Prostate gland (tissue), 2 donors: ENCODE results near the gene BRD7. TPM values are rescaled to one million over a fixed set of nuclear protein-coding genes. Genes with fewer than 3 reads are reported as not detected.

Experiments
- DNase-seq: peaks from one replicate; pipeline ENCODE4 v3.0.0-alpha.2; 2019; ENCODE audit warnings: low spot score
- H3K27ac ChIP-seq, 2 donors: fragments of 200-600 bp; sonication (generic); 2 replicates each; pipeline ENCODE4 v1.5.1; 2017 to 2019
- H3K27me3 ChIP-seq: fragments of 200-600 bp; sonication (generic); replicated peaks from 2 replicates; pipeline ENCODE4 v1.5.1; 2019; ENCODE audit not compliant: insufficient read depth
- H3K36me3 ChIP-seq, 2 donors: fragments of 200-600 bp; sonication (generic); 1 replicate in 1 of 2; 2 replicates in 1 of 2; pipeline versions ENCODE4 v1.5.1 to v1.8.1; 2017 to 2019
- H3K4me1 ChIP-seq: fragments of 200-600 bp; sonication (generic); replicated peaks from 2 replicates; pipeline ENCODE4 v1.5.1; 2019
- H3K4me3 ChIP-seq, 2 donors: fragments of 200-600 bp; sonication (generic); 2 replicates each; pipeline ENCODE4 v1.5.1; 2017 to 2019
- H3K9me3 ChIP-seq: fragments of 200-600 bp; sonication (generic); 2 replicates; pipeline ENCODE4 v1.5.1; 2017
- POLR2A ChIP-seq: fragments of 450-650 bp; IDR thresholded peaks from one replicate; pipeline ENCODE4 v1.6.1; 2016; ENCODE audit warnings: antibody characterized with exemption, mild to moderate bottlenecking
- POLR2AphosphoS5 ChIP-seq: sonication (generic); formaldehyde crosslinking; IDR thresholded peaks from one replicate; pipeline ENCODE4 v1.6.1; 2017; ENCODE audit warnings: antibody characterized with exemption
- WGBS: methylation state at CpG from one replicate; pipeline ENCODE4 v1.1.5; 2018; 5-methylcytosine and 5-hydroxymethylcytosine counted together
- intact Hi-C: fragments of 100-400 bp; cut with DNase I; formaldehyde crosslinking; loops from one replicate; pipeline ENCODE4 v1.14.2; 2022
- total RNA-seq, 2 donors: library from RNA; depleted of rRNA; stranded (reverse); fragments of >200 nt; gene quantifications; one replicate each; pipeline ENCODE4 v1.1.0, GENCODE V29; 2016
- TF ChIP-seq, protein P1 (sequence below), 4 experiments: fragments of 200-600 bp in 2 of 4; fragments of 450-650 bp in 2 of 4; sonication (generic) in 2 of 4; IDR thresholded peaks; 1 replicate in 3 of 4; 2 replicates in 1 of 4; pipeline ENCODE4 v1.5.1; 2016 to 2019; ENCODE audit warnings: antibody characterized with exemption in 4 of 4, mild to moderate bottlenecking in 2 of 4, moderate library complexity in 2 of 4

Gene BRD7
- total RNA-seq, 2 donors from 2014 or later: 38.7 to 66.0 TPM

DNA sequence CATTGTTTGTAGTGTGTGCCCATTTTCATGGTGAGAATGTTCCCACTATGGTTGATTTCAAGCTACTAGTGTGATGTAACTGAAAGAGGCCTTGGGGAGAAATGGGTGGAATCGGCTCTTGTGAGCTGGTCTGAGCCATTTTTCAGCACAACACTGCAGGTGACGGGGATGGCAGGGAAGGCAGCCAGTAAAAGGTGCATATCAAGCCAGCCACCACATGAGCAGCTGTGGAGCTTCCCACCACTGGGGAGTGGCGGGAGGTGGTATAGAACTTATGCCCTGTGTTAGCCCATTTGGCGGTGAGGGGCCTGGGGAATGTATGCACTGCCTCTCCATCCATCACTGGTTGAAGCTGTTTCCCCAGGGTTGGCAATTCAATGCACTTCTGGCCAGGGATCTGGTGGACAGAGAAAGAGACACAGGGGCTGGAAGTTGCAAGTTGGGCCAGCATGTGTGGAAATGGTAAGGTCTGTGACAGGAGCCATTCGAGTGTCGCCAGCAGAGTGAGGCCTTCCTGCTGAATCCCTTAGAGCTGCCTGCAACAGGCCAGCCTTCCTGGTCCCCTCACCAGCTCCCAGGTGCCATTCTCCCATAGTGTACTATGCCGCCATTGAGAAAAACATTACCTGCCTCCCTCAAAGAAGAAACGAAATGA is 31.7 kb upstream of the BRD7 start:
- intact Hi-C loops: no loop called here
- 96% methylated on average over 8 of the region's 8 CpGs for WGBS
- H3K27ac ChIP-seq: no peak overlapping the region

DNA sequence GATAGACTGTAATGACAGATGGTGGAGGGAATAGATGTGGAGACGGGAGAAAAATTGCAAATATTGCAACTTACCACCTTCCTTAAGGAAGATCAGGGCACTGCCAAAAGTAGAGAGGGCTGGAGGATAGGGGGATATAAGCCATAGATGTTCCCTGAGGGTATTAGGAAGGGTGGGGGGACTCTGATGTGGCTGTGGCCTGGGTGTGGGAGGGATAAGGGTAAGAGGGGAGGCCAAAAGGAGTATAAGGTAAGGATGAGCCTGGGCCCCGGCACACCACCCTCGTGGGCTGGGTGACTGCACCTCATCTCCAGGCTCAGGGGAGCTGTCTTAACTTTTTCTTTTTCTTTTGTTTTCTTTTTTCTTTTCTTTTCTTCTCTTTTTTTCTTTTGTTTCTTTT is 30.6 kb upstream of the BRD7 start:
- no peak overlapping the region for H3K27ac ChIP-seq
- no peaks in the 10 kb centered on the region for H3K9me3 ChIP-seq
- TF ChIP-seq, protein P1, sequence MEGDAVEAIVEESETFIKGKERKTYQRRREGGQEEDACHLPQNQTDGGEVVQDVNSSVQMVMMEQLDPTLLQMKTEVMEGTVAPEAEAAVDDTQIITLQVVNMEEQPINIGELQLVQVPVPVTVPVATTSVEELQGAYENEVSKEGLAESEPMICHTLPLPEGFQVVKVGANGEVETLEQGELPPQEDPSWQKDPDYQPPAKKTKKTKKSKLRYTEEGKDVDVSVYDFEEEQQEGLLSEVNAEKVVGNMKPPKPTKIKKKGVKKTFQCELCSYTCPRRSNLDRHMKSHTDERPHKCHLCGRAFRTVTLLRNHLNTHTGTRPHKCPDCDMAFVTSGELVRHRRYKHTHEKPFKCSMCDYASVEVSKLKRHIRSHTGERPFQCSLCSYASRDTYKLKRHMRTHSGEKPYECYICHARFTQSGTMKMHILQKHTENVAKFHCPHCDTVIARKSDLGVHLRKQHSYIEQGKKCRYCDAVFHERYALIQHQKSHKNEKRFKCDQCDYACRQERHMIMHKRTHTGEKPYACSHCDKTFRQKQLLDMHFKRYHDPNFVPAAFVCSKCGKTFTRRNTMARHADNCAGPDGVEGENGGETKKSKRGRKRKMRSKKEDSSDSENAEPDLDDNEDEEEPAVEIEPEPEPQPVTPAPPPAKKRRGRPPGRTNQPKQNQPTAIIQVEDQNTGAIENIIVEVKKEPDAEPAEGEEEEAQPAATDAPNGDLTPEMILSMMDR (IDR thresholded peaks at IDR 0.05): no peak
- TF ChIP-seq POLR2AphosphoS5 (no peak), POLR2A (no peak)
- intact Hi-C loops: no loop called here
- WGBS: 90% methylated on average over 3 of the region's 3 CpGs
- no peaks in the 10 kb centered on the region for H3K4me1 ChIP-seq
- H3K36me3 ChIP-seq: no peaks in the 10 kb centered on the region
- H3K4me3 ChIP-seq: no peak overlapping the region
- no peaks in the 10 kb centered on the region for H3K27me3 ChIP-seq
- DNase-seq: no peak

More for the DNA sequence above, 31.7 kb upstream of the BRD7 start:
- TF ChIP-seq POLR2AphosphoS5 (no peak), POLR2A (no peak)
- TF ChIP-seq, protein P1 (IDR thresholded peaks at IDR 0.05): no peak
- no peak for DNase-seq
- Histone ChIP-seq H3K9me3 (no peaks in the 10 kb centered on the region), H3K4me1 (no peaks in the 10 kb centered on the region), H3K27me3 (no peaks in the 10 kb centered on the region), H3K36me3 (no peaks in the 10 kb centered on the region), H3K4me3 (no peak overlapping the region)

DNA sequence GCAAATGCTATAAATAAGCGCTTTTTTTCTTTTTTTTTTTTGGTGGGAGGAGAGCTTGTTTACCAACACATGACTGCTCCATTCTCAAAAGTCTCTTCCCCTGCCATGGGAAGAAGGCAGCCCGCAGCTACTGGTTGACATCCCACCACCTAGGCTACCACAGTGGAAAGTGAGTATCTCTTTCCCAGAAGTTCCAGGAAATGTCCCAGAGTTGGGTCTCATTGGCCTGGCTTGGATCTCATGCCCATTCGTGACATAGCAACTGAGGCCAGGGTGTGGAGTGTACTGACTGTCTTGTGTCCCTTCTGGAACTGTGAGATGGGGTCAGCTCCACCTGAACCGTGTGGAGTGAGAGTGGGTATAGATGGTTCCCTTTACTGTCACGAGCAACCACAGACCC is 29.5 kb upstream of the BRD7 start:
- Histone ChIP-seq H3K36me3 (no peaks in the 10 kb centered on the region), H3K4me3 (no peak overlapping the region), H3K4me1 (no peaks in the 10 kb centered on the region), H3K9me3 (no peaks in the 10 kb centered on the region), H3K27me3 (no peaks in the 10 kb centered on the region), H3K27ac (no peak overlapping the region)
- WGBS: 93% methylated on average over 5 of the region's 5 CpGs
- intact Hi-C loops: no loop called here
- DNase-seq: no peak
- TF ChIP-seq POLR2AphosphoS5: no peak
- TF ChIP-seq POLR2A: no peak
- TF ChIP-seq, protein P1 (IDR thresholded peaks at IDR 0.05): no peak

DNA sequence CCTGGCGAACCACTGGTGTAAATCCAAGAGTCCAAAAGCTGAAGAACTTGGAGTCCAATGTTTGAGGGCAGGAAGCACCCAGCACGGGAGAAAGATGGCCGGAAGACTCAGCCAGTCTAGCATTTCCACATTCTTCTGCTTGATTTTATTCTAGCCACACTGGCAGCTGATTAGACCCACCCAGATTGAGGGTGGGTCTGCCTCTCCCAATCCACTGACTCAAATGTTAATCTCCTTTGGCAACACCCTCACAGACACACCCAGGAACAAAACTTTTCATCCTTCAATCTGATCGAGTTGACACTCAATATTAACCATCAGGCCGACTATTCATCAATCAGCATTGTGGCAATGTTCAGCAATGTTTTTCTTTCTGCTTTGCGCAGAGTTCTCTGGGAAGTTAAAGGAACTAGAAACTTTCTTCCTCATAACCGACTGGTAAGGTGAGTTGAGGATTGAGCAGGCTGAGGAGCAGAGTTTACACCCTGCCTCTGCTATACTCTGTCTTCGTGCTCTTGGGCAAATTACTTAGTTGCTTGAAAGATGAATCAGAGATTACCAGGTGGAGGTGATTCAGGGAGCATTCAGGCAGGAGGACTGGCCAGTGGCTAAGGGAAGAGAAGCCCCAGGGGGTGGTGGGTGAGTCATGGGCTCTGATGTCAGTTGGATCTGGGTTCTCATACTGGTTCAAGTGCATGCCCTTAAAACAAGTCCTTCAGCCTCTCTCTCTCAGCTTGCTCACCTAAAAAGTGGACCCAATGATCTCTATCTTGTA is 28.2 kb upstream of the BRD7 start:
- H3K27me3 ChIP-seq: no peaks in the 10 kb centered on the region
- H3K4me1 ChIP-seq: no peaks in the 10 kb centered on the region
- intact Hi-C loops: no loop called here
- H3K4me3 ChIP-seq: no peak overlapping the region
- H3K27ac ChIP-seq: no peak overlapping the region
- WGBS: 73% methylated on average over 8 of the region's 8 CpGs
- no peaks in the 10 kb centered on the region for H3K9me3 ChIP-seq
- H3K36me3 ChIP-seq: no peaks in the 10 kb centered on the region
- TF ChIP-seq POLR2AphosphoS5: no peak
- TF ChIP-seq, protein P1 (IDR thresholded peaks at IDR 0.05): no peak
- TF ChIP-seq POLR2A: no peak
- DNase-seq: no peak
